Measurements from ENCODE around the gene ADAMTS8.

The ADAMTS8 gene

GRCh38 chr11:130427581-130428315 is 661 bp downstream of the ADAMTS8 start:
- ATAC-seq, result peak; percentile 11; the same call in 1 of the 3 replicates
- TF ChIP-seq ZFP3 (CRISPR knock-in tag; IDR thresholded peaks at IDR 0.05), result peak; percentile 57; the same call in 1 of the 2 replicates
- TF ChIP-seq CSDC2 (CRISPR knock-in tag; IDR thresholded peaks at IDR 0.05), result no peak

GRCh38 chr11:130426837-130427341 is 1.5 kb downstream of the ADAMTS8 start:
- TF ChIP-seq ZNF565 (CRISPR knock-in tag; conservative IDR thresholded peaks at IDR 0.05; ENCODE audit: low read depth), result no peak
- no peak for TF ChIP-seq PPARA (CRISPR knock-in tag; IDR thresholded peaks at IDR 0.05; ENCODE audit: borderline replicate concordance)
- TF ChIP-seq TOX (CRISPR knock-in tag; IDR thresholded peaks at IDR 0.05; ENCODE audit: borderline replicate concordance), result no peak
- no peak for TF ChIP-seq BACH2 (CRISPR knock-in tag; IDR thresholded peaks at IDR 0.05; ENCODE audit: borderline replicate concordance)
- TF ChIP-seq ZNF8 (CRISPR knock-in tag; IDR thresholded peaks at IDR 0.05), result no peak
- TF ChIP-seq RARB (CRISPR knock-in tag; IDR thresholded peaks at IDR 0.05), result no peak
- TF ChIP-seq CREB5 (CRISPR knock-in tag; IDR thresholded peaks at IDR 0.05; ENCODE audit: low read depth), result no peak
- no peak for TF ChIP-seq GLIS3 (CRISPR knock-in tag; IDR thresholded peaks at IDR 0.05)
- TF ChIP-seq SNAI2 (CRISPR knock-in tag; IDR thresholded peaks at IDR 0.05), result no peak
- TF ChIP-seq TCF4 (CRISPR knock-in tag; IDR thresholded peaks at IDR 0.05; ENCODE audit: borderline replicate concordance), result no peak
- TF ChIP-seq OSR1 (CRISPR knock-in tag; IDR thresholded peaks at IDR 0.05), result no peak

GRCh38 chr11:130426223-130426836 is 2.1 kb downstream of the ADAMTS8 start:
- no peak for TF ChIP-seq ARNTL (CRISPR knock-in tag; IDR thresholded peaks at IDR 0.05; ENCODE audit: borderline replicate concordance, low read depth)
- no peak for TF ChIP-seq BACH2 (CRISPR knock-in tag; IDR thresholded peaks at IDR 0.05; ENCODE audit: borderline replicate concordance)
- TF ChIP-seq ISL1 (CRISPR knock-in tag; IDR thresholded peaks at IDR 0.05), result no peak
- TF ChIP-seq ZNF70 (CRISPR knock-in tag; IDR thresholded peaks at IDR 0.05), result no peak
- no peak for TF ChIP-seq CREB5 (CRISPR knock-in tag; IDR thresholded peaks at IDR 0.05; ENCODE audit: low read depth)
- no peak for TF ChIP-seq CSDC2 (CRISPR knock-in tag; IDR thresholded peaks at IDR 0.05)
- no peak for TF ChIP-seq POU6F1 (CRISPR knock-in tag; IDR thresholded peaks at IDR 0.05; ENCODE audit: borderline replicate concordance, low read depth)
- TF ChIP-seq RARB (CRISPR knock-in tag; IDR thresholded peaks at IDR 0.05), result no peak
- TF ChIP-seq ZFP3 (CRISPR knock-in tag; IDR thresholded peaks at IDR 0.05), result no peak
- TF ChIP-seq ZC3H10 (CRISPR knock-in tag; IDR thresholded peaks at IDR 0.05), result no peak
- no peak for TF ChIP-seq ZNF8 (CRISPR knock-in tag; IDR thresholded peaks at IDR 0.05)
- TF ChIP-seq TOX (CRISPR knock-in tag; IDR thresholded peaks at IDR 0.05; ENCODE audit: borderline replicate concordance), result no peak
- TF ChIP-seq ESRRG (CRISPR knock-in tag; IDR thresholded peaks at IDR 0.05), result no peak
- no peak for TF ChIP-seq TCF4 (CRISPR knock-in tag; IDR thresholded peaks at IDR 0.05; ENCODE audit: borderline replicate concordance)
- no peak for TF ChIP-seq PATZ1 (CRISPR knock-in tag; IDR thresholded peaks at IDR 0.05; ENCODE audit: borderline replicate concordance)
- no peak for TF ChIP-seq GLIS3 (CRISPR knock-in tag; IDR thresholded peaks at IDR 0.05)
- TF ChIP-seq ZNF565 (CRISPR knock-in tag; conservative IDR thresholded peaks at IDR 0.05; ENCODE audit: low read depth), result no peak
- no peak for TF ChIP-seq CSRNP3 (CRISPR knock-in tag; IDR thresholded peaks at IDR 0.05)
- no peak for TF ChIP-seq ZFP30 (CRISPR knock-in tag; IDR thresholded peaks at IDR 0.05)
- TF ChIP-seq TSHZ2 (CRISPR knock-in tag; IDR thresholded peaks at IDR 0.05), result no peak
- no peak for ATAC-seq

More at GRCh38 chr11:130426837-130427341, 1.5 kb downstream of the ADAMTS8 start:
- ATAC-seq, result no peak
